ENCODE results near the gene MGP. TPM values are rescaled to one million over a fixed set of nuclear protein-coding genes. Genes with fewer than 3 reads are reported as not detected.

MGP gene
- total and polyA plus RNA-seq, 2 of the 8 experiments (the other 6 are each of a cell fraction or from before 2014, with no cell fraction given), result not detected

DNA sequence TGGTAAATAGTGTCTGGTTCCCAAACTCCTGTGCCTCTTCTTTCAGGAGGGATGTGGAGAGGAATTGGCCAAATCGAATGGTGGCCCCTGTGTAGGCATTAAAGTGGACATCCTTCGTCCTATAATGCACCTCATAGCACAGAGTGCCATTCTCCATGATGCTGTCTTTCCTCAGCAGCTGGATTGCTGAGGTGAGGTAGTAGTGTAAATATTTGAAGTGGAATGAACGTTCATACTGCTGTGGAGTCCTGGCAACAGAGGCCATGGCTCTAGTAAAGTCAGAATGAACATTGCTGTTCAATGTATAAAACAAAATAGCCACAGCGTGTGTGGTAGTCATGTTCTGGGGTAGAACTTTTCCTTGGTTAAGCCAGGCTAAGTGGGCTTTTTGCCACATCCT lies 45.0 kb downstream of the MGP start:
- Histone ChIP-seq H2AFZ (ENCODE audit: low read length) (no peak overlapping the region), H3K4me3 (ENCODE audit: extremely low read depth in 1 of 4, insufficient read depth in 2 of 4, low read depth in 3 of 4, low read length in 4 of 4) (no peak overlapping the region), H3K14ac (ENCODE audit: insufficient read length) (no peak overlapping the region), H2BK12ac (ENCODE audit: low read depth, low read length) (no peak overlapping the region), H4K91ac (replicated peaks; ENCODE audit: insufficient read length, low read length) (no peak overlapping the region), H3K4me2 (ENCODE audit: insufficient read depth in 1 of 2, low read depth in 2 of 2, low read length in 2 of 2) (no peak overlapping the region), H2BK120ac (replicated peaks; ENCODE audit: low read depth, low read length) (no peak overlapping the region), H3K27me3 (replicated peaks in 1 of 4; ENCODE audit: control insufficient read depth in 3 of 4, extremely low read depth in 1 of 4, insufficient read depth in 3 of 4, low read length in 3 of 4) (no peaks in the 10 kb centered on the region), H3K23ac (ENCODE audit: insufficient read length) (no peak overlapping the region), H3K9me3 (ENCODE audit: insufficient read depth in 2 of 2, low read depth in 1 of 2, low read length in 1 of 2) (no peaks in the 10 kb centered on the region), H3K4ac (replicated peaks; ENCODE audit: insufficient read length, low read depth, low read length) (no peak overlapping the region), H3K23me2 (ENCODE audit: low read depth, low read length) (no peaks in the 10 kb centered on the region), H2BK5ac (ENCODE audit: low read depth, low read length) (no peak overlapping the region), H3K9ac (replicated peaks in 1 of 4; ENCODE audit: extremely low read depth in 1 of 4, low read depth in 3 of 4, low read length in 3 of 4) (no peak overlapping the region), H4K5ac (ENCODE audit: insufficient read length, low read depth, low read length) (no peak overlapping the region), H3K79me1 (ENCODE audit: low read depth, low read length) (no peaks in the 10 kb centered on the region), H2BK20ac (ENCODE audit: low read length) (no peak overlapping the region), H3K18ac (ENCODE audit: extremely low read depth, low read length) (no peak overlapping the region), H2AK5ac (ENCODE audit: low read depth, low read length) (no peak overlapping the region), H4K20me1 (replicated peaks in 1 of 2; ENCODE audit: control insufficient read depth in 1 of 2, insufficient read depth in 2 of 2, low read length in 2 of 2) (no peaks in the 10 kb centered on the region), H3K36me3 (ENCODE audit: control insufficient read depth in 2 of 4, insufficient read depth in 4 of 4, low read length in 3 of 4) (no peaks in the 10 kb centered on the region), H2BK15ac (ENCODE audit: low read length) (no peak overlapping the region), H4K8ac (ENCODE audit: extremely low read depth, insufficient read depth, low read length) (no peak overlapping the region), H3K56ac (replicated peaks; ENCODE audit: insufficient read length, low read depth, low read length) (no peak overlapping the region), H3K79me2 (ENCODE audit: control insufficient read depth in 1 of 2, insufficient read depth in 2 of 2, low read length in 2 of 2) (no peaks in the 10 kb centered on the region), H3K27ac (ENCODE audit: low read depth, low read length) (no peak overlapping the region), H3K4me1 (replicated peaks in 1 of 4; ENCODE audit: control insufficient read depth in 3 of 4, insufficient read depth in 4 of 4, low read length in 3 of 4) (no peaks in the 10 kb centered on the region)
- ChIA-PET CTCF (ENCODE audit: partially characterized antibody) (no interaction called here), POLR2A (ENCODE audit: partially characterized antibody) (interaction anchor here (0.9 kb wide), 1 partner anchor 71 kb away, joined by 4 read pairs; no protein-coding TSS in a partner anchor)
- 80% methylated on average over 4 of the region's 4 CpGs; no CpG with 5 or more reads in 1 of the 2 experiments for WGBS, 2 experiments (ENCODE audit: extremely low coverage in 1 of 2, insufficient coverage in 1 of 2, insufficient read length in 1 of 2, insufficient replicate concordance in 2 of 2, low coverage in 1 of 2, low lambda C conversion rate in 2 of 2, missing lambda C conversion rate in 1 of 2)
- no peak for FAIRE-seq
- no peak for DNase-seq (ENCODE audit: low read depth in 1 of 2, low spot score in 2 of 2)
- no peak for TF ChIP-seq FOSL1 (IDR thresholded peaks at IDR 0.05; ENCODE audit: insufficient read depth, low read depth, low read length)
- no peak for TF ChIP-seq EGR1 (IDR thresholded peaks at IDR 0.05; ENCODE audit: borderline replicate concordance, low read depth, low read length)
- TF ChIP-seq POU5F1 (IDR thresholded peaks at IDR 0.05; ENCODE audit: low read depth, low read length), result no peak
- TF ChIP-seq SIX5 (IDR thresholded peaks at IDR 0.05; ENCODE audit: low read depth, low read length), result no peak
- TF ChIP-seq, protein P1, sequence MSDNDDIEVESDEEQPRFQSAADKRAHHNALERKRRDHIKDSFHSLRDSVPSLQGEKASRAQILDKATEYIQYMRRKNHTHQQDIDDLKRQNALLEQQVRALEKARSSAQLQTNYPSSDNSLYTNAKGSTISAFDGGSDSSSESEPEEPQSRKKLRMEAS (IDR thresholded peaks at IDR 0.05), result no peak
- no peak for TF ChIP-seq TAF7 (optimal IDR thresholded peaks at IDR 0.05; ENCODE audit: borderline replicate concordance, low read depth, low read length)
- TF ChIP-seq BCL11A (IDR thresholded peaks at IDR 0.05; ENCODE audit: low read depth in 2 of 2, low read length in 2 of 2), result no peak
- TF ChIP-seq BRCA1 (IDR thresholded peaks at IDR 0.05; ENCODE audit: low read depth, low read length), result no peak
- no peak for TF ChIP-seq SP4 (IDR thresholded peaks at IDR 0.05; ENCODE audit: low read length)
- no peak for TF ChIP-seq CREB1 (IDR thresholded peaks at IDR 0.05)

All from H1 (cell line).